ENCODE results near the gene FHIT.
A peak's percentile ranks its signal among the peaks of the same experiment; 100 is the strongest.
"Not testable (repeated sequence)": the region's sequence is repeated elsewhere in the genome, so short reads cannot be mapped to it uniquely, and the experiment has no call there.

FHIT gene

DNA sequence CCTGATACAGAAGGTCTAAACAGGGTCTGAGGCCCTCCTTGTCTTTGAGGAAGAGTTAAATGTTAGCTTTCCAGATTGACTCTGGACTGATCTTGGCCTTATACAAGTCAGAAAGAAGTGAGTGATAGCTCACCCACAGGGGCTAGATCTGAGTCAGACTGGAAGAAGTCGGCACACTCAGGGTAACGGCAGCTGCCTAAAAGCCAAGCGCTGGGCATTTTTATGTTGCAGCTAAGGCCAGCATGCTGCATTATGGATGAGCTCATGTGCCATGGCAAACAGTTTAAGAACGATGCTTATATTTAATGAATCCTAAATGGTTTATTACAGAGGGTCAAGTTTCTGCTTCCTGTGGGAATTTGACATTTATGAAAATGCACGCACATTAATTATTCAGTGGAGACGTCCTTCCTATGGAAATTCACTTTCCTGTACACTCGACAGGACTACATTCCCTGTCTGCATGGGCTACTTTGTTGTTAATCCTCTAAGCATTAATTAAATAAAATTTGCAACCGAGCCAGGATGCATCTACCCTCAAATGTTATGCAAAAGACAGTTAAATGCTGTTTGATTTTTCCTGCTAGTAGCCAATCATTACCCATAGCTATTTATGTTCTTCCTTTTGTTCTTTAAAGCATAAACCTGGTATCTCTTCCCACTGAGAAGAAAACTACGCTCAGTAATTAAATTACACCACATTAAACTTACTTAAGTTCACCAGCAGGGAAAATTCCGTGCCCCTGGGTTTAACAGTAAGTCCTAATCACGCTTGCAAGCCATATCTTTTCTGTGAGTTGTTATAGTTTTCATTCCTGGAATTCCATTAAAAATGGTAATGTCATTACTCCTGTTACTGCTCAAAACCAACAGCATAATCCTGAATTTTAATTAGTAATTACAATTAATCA, 1438.8 kb downstream of the FHIT start:
- no peaks in the 10 kb centered on the region for H3K4me1 ChIP-seq (ENCODE audit: insufficient read depth, insufficient read length)
- H3K9ac ChIP-seq (ENCODE audit: insufficient read length, low read depth) = no peak overlapping the region
- DNase-seq (ENCODE audit: low read depth, low spot score) = peak; percentile 20
- no peaks in the 10 kb centered on the region for H3K36me3 ChIP-seq (ENCODE audit: insufficient read depth, insufficient read length, low read length)
- no peak for TF ChIP-seq ZNF274 (IDR thresholded peaks at IDR 0.05; ENCODE audit: low read depth, low read length)
- no peak for TF ChIP-seq SUZ12 (IDR thresholded peaks at IDR 0.05; ENCODE audit: extremely low read depth, insufficient read depth, insufficient read length)
- TF ChIP-seq YY1 (IDR thresholded peaks at IDR 0.05; ENCODE audit: insufficient read depth, insufficient read length) = no peak
- H3K4me3 ChIP-seq (ENCODE audit: insufficient read length, low read depth) = no peak overlapping the region
- peaks cover 6% of the 10 kb centered on the region for H3K9me3 ChIP-seq (ENCODE audit: insufficient read depth, low read length)
- no peaks in the 10 kb centered on the region for H3K27me3 ChIP-seq (ENCODE audit: insufficient read depth, insufficient read length)

DNA sequence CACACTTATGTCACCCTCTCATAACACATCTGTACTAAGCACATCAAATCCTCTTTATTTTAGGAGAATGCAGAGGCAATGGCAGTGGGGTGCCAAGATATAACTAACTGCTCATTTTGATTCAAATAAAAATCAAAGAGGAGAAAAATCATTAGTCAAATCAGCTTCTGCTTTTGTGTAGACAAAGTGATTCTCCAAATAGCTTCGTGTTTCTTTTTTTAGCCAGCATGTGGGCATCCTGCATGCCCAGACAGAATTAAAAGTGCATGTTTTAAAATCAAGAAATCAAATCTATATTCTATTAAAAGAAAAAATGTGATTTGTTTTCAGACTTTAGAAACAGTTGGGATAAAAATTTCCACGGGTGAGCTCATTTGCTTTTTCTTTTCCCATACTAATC, 1440.1 kb downstream of the FHIT start:
- Histone ChIP-seq H3K9ac (ENCODE audit: insufficient read length, low read depth) (no peak overlapping the region), H3K27me3 (ENCODE audit: insufficient read depth, insufficient read length) (no peaks in the 10 kb centered on the region), H3K9me3 (ENCODE audit: insufficient read depth, low read length) (peaks cover 6% of the 10 kb centered on the region), H3K4me3 (ENCODE audit: insufficient read length, low read depth) (no peak overlapping the region), H3K36me3 (ENCODE audit: insufficient read depth, insufficient read length, low read length) (no peaks in the 10 kb centered on the region), H3K4me1 (ENCODE audit: insufficient read depth, insufficient read length) (no peaks in the 10 kb centered on the region)
- no peak for DNase-seq (ENCODE audit: low read depth, low spot score)
- TF ChIP-seq YY1 (IDR thresholded peaks at IDR 0.05; ENCODE audit: insufficient read depth, insufficient read length) (no peak), SUZ12 (IDR thresholded peaks at IDR 0.05; ENCODE audit: extremely low read depth, insufficient read depth, insufficient read length) (no peak), ZNF274 (IDR thresholded peaks at IDR 0.05; ENCODE audit: low read depth, low read length) (no peak)

DNA sequence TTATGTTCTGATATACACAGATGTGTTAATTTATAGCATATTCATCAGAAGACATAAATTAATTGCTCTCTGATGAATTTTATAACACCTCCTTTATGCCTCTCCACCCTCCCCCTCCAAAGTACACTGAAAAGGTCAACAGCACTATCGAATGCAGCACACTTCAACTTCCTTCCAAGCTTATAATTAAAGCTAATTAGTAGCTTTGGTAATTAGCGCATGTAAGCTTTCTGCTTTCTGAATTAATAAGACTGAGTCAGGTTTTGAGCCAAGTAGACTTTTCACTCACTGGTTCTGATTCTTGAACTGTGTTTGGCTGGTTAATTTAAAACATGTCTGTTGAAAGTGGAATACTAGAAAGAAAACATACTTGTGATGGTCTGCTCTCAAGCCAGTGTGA, 1440.6 kb downstream of the FHIT start:
- no peak for DNase-seq (ENCODE audit: low read depth, low spot score)
- no peak for TF ChIP-seq ZNF274 (IDR thresholded peaks at IDR 0.05; ENCODE audit: low read depth, low read length)
- no peak for TF ChIP-seq SUZ12 (IDR thresholded peaks at IDR 0.05; ENCODE audit: extremely low read depth, insufficient read depth, insufficient read length)
- TF ChIP-seq YY1 (IDR thresholded peaks at IDR 0.05; ENCODE audit: insufficient read depth, insufficient read length) = no peak
- Histone ChIP-seq H3K4me3 (ENCODE audit: insufficient read length, low read depth) (no peak overlapping the region), H3K9ac (ENCODE audit: insufficient read length, low read depth) (no peak overlapping the region), H3K36me3 (ENCODE audit: insufficient read depth, insufficient read length, low read length) (no peaks in the 10 kb centered on the region), H3K4me1 (ENCODE audit: insufficient read depth, insufficient read length) (no peaks in the 10 kb centered on the region), H3K9me3 (ENCODE audit: insufficient read depth, low read length) (peaks cover 6% of the 10 kb centered on the region), H3K27me3 (ENCODE audit: insufficient read depth, insufficient read length) (no peaks in the 10 kb centered on the region)

DNA sequence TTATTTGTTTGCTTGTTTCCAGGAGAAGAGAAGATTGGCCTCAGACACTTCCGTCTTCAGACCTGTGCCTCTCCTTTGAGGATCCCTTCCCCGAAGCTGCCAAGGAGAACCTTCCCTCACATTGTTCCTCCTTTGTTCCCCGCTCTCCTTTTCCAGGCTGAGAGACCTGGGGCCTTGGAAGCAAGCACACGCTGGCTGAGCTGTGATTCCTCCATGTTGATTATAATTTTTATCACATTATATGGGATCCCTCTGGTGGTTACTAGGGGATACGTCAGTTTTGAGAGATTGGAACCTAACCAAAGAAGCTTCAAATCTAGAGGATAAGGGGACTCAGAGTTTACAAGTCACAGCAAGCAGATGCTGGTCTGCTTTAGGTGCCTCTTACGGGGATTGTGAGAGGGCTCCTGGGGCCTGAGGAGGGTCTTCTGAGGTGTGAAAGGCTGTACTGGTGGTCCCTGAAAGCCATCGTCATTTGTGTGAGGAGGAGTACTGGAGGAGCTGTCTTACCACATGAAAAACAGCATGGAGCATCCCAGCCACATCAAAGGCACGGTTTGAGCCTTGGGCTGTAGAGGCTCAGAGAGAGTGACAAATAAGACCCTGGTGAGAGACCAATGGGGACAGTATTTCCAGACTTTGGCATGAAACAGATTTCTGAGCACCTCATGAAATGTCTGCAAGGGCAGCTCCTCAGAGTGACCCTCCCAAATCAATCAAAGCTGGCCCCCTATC, 1441.4 kb downstream of the FHIT start:
- Histone ChIP-seq H3K27me3 (ENCODE audit: insufficient read depth, insufficient read length) (no peaks in the 10 kb centered on the region), H3K9me3 (ENCODE audit: insufficient read depth, low read length) (peaks cover 6% of the 10 kb centered on the region), H3K4me1 (ENCODE audit: insufficient read depth, insufficient read length) (no peaks in the 10 kb centered on the region), H3K4me3 (ENCODE audit: insufficient read length, low read depth) (no peak overlapping the region), H3K36me3 (ENCODE audit: insufficient read depth, insufficient read length, low read length) (no peaks in the 10 kb centered on the region), H3K9ac (ENCODE audit: insufficient read length, low read depth) (no peak overlapping the region)
- TF ChIP-seq YY1 (IDR thresholded peaks at IDR 0.05; ENCODE audit: insufficient read depth, insufficient read length) (no peak), ZNF274 (IDR thresholded peaks at IDR 0.05; ENCODE audit: low read depth, low read length) (no peak), SUZ12 (IDR thresholded peaks at IDR 0.05; ENCODE audit: extremely low read depth, insufficient read depth, insufficient read length) (no peak)
- no peak for DNase-seq (ENCODE audit: low read depth, low spot score)

DNA sequence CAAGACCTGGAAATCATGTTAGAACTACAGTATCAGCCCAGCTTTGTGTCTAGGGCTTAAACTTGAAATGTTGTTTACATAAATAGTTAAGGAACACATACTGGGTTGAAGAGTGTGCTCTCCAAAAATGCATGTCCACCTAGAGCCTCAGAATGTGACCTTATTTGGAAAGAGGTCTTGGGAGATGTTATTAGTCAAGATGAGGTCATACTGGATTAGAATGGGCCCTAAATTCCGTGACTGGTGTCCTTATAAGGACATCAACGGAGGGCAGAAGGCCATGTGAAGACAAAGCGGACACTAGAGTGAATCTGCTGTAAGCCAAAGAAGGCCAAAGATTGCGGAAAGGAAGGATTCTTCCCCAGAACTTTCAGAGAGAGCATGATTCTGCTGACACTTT, 1442.2 kb downstream of the FHIT start:
- Histone ChIP-seq H3K4me1 (ENCODE audit: insufficient read depth, insufficient read length) (no peaks in the 10 kb centered on the region), H3K36me3 (ENCODE audit: insufficient read depth, insufficient read length, low read length) (no peaks in the 10 kb centered on the region), H3K27me3 (ENCODE audit: insufficient read depth, insufficient read length) (no peaks in the 10 kb centered on the region), H3K9me3 (ENCODE audit: insufficient read depth, low read length) (peaks cover 6% of the 10 kb centered on the region), H3K9ac (ENCODE audit: insufficient read length, low read depth) (no peak overlapping the region), H3K4me3 (ENCODE audit: insufficient read length, low read depth) (no peak overlapping the region)
- no peak for DNase-seq (ENCODE audit: low read depth, low spot score)
- TF ChIP-seq ZNF274 (IDR thresholded peaks at IDR 0.05; ENCODE audit: low read depth, low read length) = no peak
- no peak for TF ChIP-seq SUZ12 (IDR thresholded peaks at IDR 0.05; ENCODE audit: extremely low read depth, insufficient read depth, insufficient read length)
- no peak for TF ChIP-seq YY1 (IDR thresholded peaks at IDR 0.05; ENCODE audit: insufficient read depth, insufficient read length)

DNA sequence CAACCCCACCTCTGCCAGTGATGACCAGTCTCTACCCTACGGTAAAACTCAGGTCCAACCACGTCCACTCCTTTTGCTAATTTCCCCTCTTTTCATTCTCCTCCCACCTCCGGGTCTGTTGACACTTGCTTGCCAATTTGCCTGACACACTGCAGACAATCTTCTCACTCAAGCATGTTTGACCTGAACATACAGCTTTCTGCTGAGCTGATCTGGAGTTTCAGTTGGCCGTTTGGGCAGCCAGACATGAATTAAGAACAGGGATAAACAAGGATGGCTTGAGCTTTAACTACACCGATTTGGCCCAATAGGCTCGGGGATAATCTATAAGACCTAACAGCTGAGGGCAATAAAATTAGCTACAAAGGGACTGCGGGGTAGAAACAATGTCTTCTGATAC, 1442.8 kb downstream of the FHIT start:
- no peak for DNase-seq (ENCODE audit: low read depth, low spot score)
- Histone ChIP-seq H3K27me3 (ENCODE audit: insufficient read depth, insufficient read length) (no peaks in the 10 kb centered on the region), H3K9me3 (ENCODE audit: insufficient read depth, low read length) (peaks cover 6% of the 10 kb centered on the region), H3K9ac (ENCODE audit: insufficient read length, low read depth) (no peak overlapping the region), H3K4me3 (ENCODE audit: insufficient read length, low read depth) (no peak overlapping the region), H3K4me1 (ENCODE audit: insufficient read depth, insufficient read length) (no peaks in the 10 kb centered on the region), H3K36me3 (ENCODE audit: insufficient read depth, insufficient read length, low read length) (no peaks in the 10 kb centered on the region)
- TF ChIP-seq YY1 (IDR thresholded peaks at IDR 0.05; ENCODE audit: insufficient read depth, insufficient read length) (no peak), SUZ12 (IDR thresholded peaks at IDR 0.05; ENCODE audit: extremely low read depth, insufficient read depth, insufficient read length) (no peak), ZNF274 (IDR thresholded peaks at IDR 0.05; ENCODE audit: low read depth, low read length) (no peak)

DNA sequence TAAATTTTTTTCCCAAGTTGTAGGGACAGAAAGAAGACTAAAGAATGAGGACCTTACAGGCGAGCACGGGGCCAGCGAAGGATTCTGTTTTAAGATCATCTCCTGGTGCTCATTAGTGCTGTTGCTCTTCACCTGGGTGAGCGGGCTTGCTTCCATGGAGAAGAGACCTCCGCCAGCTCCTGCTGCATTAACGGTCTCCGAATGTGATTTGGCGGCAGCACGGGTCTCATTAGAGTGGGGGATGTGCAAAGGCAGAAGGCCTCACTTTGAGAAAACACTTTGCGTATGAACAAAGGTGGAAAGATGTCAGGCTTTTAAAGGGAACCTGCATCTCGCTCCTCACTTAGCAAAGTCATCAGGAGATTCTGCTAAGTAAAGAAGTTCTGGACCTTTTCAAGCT, 1448.0 kb downstream of the FHIT start:
- TF ChIP-seq YY1 (IDR thresholded peaks at IDR 0.05; ENCODE audit: insufficient read depth, insufficient read length) (no peak), ZNF274 (IDR thresholded peaks at IDR 0.05; ENCODE audit: low read depth, low read length) (no peak), SUZ12 (IDR thresholded peaks at IDR 0.05; ENCODE audit: extremely low read depth, insufficient read depth, insufficient read length) (no peak)
- H3K9me3 ChIP-seq (ENCODE audit: insufficient read depth, low read length) = peaks cover 6% of the 10 kb centered on the region; the same call in 1 of the 2 replicates
- no peaks in the 10 kb centered on the region for H3K36me3 ChIP-seq (ENCODE audit: insufficient read depth, insufficient read length, low read length)
- no peak overlapping the region for H3K9ac ChIP-seq (ENCODE audit: insufficient read length, low read depth)
- DNase-seq (ENCODE audit: low read depth, low spot score) = no peak
- H3K4me1 ChIP-seq (ENCODE audit: insufficient read depth, insufficient read length) = no peaks in the 10 kb centered on the region
- H3K4me3 ChIP-seq (ENCODE audit: insufficient read length, low read depth) = no peak overlapping the region
- no peaks in the 10 kb centered on the region for H3K27me3 ChIP-seq (ENCODE audit: insufficient read depth, insufficient read length)

DNA sequence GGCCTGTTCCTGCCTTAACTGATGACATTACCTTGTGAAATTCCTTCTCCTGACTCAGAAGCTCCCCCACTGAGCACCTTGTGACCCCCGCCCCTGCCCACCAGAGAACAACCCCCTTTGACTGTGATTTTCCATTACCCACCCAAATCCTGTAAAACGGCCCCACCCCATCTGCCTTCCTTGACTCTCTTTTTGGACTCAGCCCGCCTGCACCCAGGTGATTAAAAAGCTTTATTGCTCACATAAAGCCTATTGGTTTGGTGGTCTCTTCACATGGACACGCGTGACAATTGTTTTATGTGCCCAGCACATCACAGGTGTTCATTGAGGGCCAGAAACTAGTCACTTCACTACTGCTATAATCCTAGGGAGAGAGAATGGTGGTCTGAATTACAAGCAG, 1448.8 kb downstream of the FHIT start:
- H3K27me3 ChIP-seq (ENCODE audit: insufficient read depth, insufficient read length); H3K9ac ChIP-seq (ENCODE audit: insufficient read length, low read depth); H3K4me1 ChIP-seq (ENCODE audit: insufficient read depth, insufficient read length); DNase-seq (ENCODE audit: low read depth, low spot score); H3K4me3 ChIP-seq (ENCODE audit: insufficient read length, low read depth); H3K9me3 ChIP-seq (ENCODE audit: insufficient read depth, low read length); H3K36me3 ChIP-seq (ENCODE audit: insufficient read depth, insufficient read length, low read length): not testable (repeated sequence)
